ENCODE measurements around the gene PDK3.

DNA sequence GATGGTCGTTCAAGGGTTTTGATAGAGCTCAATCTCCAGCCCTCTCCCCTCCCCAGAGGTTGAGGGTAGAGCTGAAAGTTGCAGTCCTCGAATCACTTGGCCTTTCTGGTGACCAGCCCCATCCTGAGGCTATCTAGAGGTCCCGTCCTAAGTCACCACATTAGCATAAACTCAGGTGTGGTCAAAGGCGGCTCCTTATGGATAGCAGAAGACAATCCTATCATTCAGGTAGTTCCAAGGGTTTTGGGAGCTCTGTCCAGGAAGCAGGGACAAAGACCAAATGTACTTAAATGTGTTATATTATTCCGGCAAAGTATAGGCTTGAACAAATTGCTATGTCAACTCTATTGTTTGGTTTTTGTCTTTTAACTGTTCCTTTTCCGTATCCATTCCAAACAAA is 30.6 kb downstream of the PDK3 start:
- TF ChIP-seq, protein P1, sequence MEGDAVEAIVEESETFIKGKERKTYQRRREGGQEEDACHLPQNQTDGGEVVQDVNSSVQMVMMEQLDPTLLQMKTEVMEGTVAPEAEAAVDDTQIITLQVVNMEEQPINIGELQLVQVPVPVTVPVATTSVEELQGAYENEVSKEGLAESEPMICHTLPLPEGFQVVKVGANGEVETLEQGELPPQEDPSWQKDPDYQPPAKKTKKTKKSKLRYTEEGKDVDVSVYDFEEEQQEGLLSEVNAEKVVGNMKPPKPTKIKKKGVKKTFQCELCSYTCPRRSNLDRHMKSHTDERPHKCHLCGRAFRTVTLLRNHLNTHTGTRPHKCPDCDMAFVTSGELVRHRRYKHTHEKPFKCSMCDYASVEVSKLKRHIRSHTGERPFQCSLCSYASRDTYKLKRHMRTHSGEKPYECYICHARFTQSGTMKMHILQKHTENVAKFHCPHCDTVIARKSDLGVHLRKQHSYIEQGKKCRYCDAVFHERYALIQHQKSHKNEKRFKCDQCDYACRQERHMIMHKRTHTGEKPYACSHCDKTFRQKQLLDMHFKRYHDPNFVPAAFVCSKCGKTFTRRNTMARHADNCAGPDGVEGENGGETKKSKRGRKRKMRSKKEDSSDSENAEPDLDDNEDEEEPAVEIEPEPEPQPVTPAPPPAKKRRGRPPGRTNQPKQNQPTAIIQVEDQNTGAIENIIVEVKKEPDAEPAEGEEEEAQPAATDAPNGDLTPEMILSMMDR (conservative IDR thresholded peaks at IDR 0.05; ENCODE audit: low read depth, low read length) = no peak
- TF ChIP-seq EZH2 (IDR thresholded peaks at IDR 0.05; ENCODE audit: low read length, unreplicated experiment) = no peak
